Vagina (tissue), 2 donors: ENCODE results near the gene PPP4C. TPM values are rescaled to one million over a fixed set of nuclear protein-coding genes. Genes with fewer than 3 reads are reported as not detected.

ENCODE experiments used
- DNase-seq, 2 donors: peaks; one replicate each; pipeline ENCODE4 v3.0.0-alpha.2; 2017; ENCODE audit errors: extremely low spot score in 2 of 2
- H3K27ac ChIP-seq: fragments of 200-600 bp; sonication (generic); one replicate; pipeline ENCODE4 v1.5.1; 2019
- H3K27me3 ChIP-seq: fragments of 200-600 bp; sonication (generic); one replicate; pipeline ENCODE4 v1.5.1; 2019
- H3K36me3 ChIP-seq, 2 donors: fragments of 200-600 bp; sonication (generic); one replicate each; pipeline ENCODE4 v1.5.1; 2017 to 2019
- H3K4me1 ChIP-seq: fragments of 200-600 bp; sonication (generic); one replicate; pipeline ENCODE4 v1.5.1; 2019
- H3K4me3 ChIP-seq, 2 donors: fragments of 200-600 bp; sonication (generic); 1 replicate in 1 of 2; 2 replicates in 1 of 2; pipeline ENCODE4 v1.5.1; 2016 to 2019
- H3K9me3 ChIP-seq: fragments of 200-600 bp; sonication (generic); one replicate; pipeline ENCODE4 v1.5.1; 2019
- CTCF ChIP-seq, 3 experiments: fragments of 450-650 bp in 2 of 3; fragments of 200-600 bp in 1 of 3; sonication (generic) in 1 of 3; IDR thresholded peaks; one replicate each; pipeline ENCODE4 v1.5.1; 2017 to 2019; ENCODE audit warnings: antibody characterized with exemption in 3 of 3, mild to moderate bottlenecking in 2 of 3, moderate library complexity in 2 of 3
- POLR2A ChIP-seq, 2 donors: fragments of 450-650 bp; IDR thresholded peaks; one replicate each; pipeline ENCODE4 v1.6.1; 2017; ENCODE audit warnings: antibody characterized with exemption in 2 of 2, mild to moderate bottlenecking in 2 of 2, moderate library complexity in 2 of 2
- POLR2AphosphoS5 ChIP-seq, 2 donors: sonication (generic); formaldehyde crosslinking; IDR thresholded peaks; one replicate each; pipeline ENCODE4 v1.9.0; 2017; ENCODE audit warnings: antibody characterized with exemption in 2 of 2, mild to moderate bottlenecking in 2 of 2, low read depth in 1 of 2; ENCODE audit not compliant: insufficient read depth in 1 of 2
- intact Hi-C: fragments of 100-400 bp; cut with DNase I; formaldehyde crosslinking; loops from one replicate; pipeline ENCODE4 v1.15.1; 2023
- total RNA-seq: library from RNA; depleted of rRNA; stranded (reverse); fragments of >200 nt; gene quantifications from one replicate; pipeline ENCODE4 v1.2.3, GENCODE V29; 2016

The PPP4C gene
- total RNA-seq, 1 donor from 2014 or later, result 60.4 TPM

GRCh38 chr16:30067584-30067916 is 8.2 kb upstream of the PPP4C start:
- Histone ChIP-seq H3K36me3 (peaks cover 0 to 55% of the 10 kb centered on the region in 2 donors), H3K4me3 (peak overlapping the region; percentile 80 to 100), H3K9me3 (no peaks in the 10 kb centered on the region), H3K27me3 (no peaks in the 10 kb centered on the region), H3K27ac (peak overlapping the region; percentile 99), H3K4me1 (peaks cover 62% of the 10 kb centered on the region)
- TF ChIP-seq POLR2AphosphoS5 (IDR thresholded peaks at IDR 0.05; ENCODE audit: insufficient read depth in 1 of 2, low read depth in 1 of 2), result no peak
- no peak for TF ChIP-seq POLR2A (IDR thresholded peaks at IDR 0.05)
- TF ChIP-seq CTCF (IDR thresholded peaks at IDR 0.05), result no peak
- no peak for DNase-seq
- intact Hi-C loops, result loop anchor here (5.0 to 10.0 kb wide), 2 partner anchors 255 to 337 kb away; partner anchors contain the start of genes PRRT2 and ZNF771

GRCh38 chr16:30068333-30068732 is 7.5 kb upstream of the PPP4C start:
- Histone ChIP-seq H3K4me3 (no peak overlapping the region), H3K9me3 (no peaks in the 10 kb centered on the region), H3K4me1 (peaks cover 56% of the 10 kb centered on the region), H3K36me3 (peaks cover 0 to 58% of the 10 kb centered on the region in 2 donors), H3K27me3 (no peaks in the 10 kb centered on the region), H3K27ac (peak overlapping the region; percentile 57)
- intact Hi-C loops, result loop anchor here (5.0 to 10.0 kb wide), 2 partner anchors 256 to 336 kb away; partner anchors contain the start of genes PRRT2 and ZNF771
- DNase-seq, result no peak
- TF ChIP-seq POLR2AphosphoS5 (IDR thresholded peaks at IDR 0.05; ENCODE audit: insufficient read depth in 1 of 2, low read depth in 1 of 2) (no peak), POLR2A (IDR thresholded peaks at IDR 0.05) (no peak), CTCF (IDR thresholded peaks at IDR 0.05) (no peak)

- peaks cover 50% of the 10 kb centered on the region for H3K4me1 ChIP-seq
- H3K36me3 ChIP-seq, result peaks cover 0 to 58% of the 10 kb centered on the region in 2 donors
- no peak overlapping the region for H3K4me3 ChIP-seq
- H3K27ac ChIP-seq, result peak overlapping the region; percentile 57
- H3K9me3 ChIP-seq, result no peaks in the 10 kb centered on the region
- no peaks in the 10 kb centered on the region for H3K27me3 ChIP-seq
- no peak for TF ChIP-seq POLR2AphosphoS5 (IDR thresholded peaks at IDR 0.05; ENCODE audit: insufficient read depth in 1 of 2, low read depth in 1 of 2)
- peak in 1 of 3 experiments; percentile 18 for TF ChIP-seq CTCF (IDR thresholded peaks at IDR 0.05)
- intact Hi-C loops, result loop anchor here (5.0 to 10.0 kb wide), 2 partner anchors 257 to 336 kb away; partner anchors contain the start of genes PRRT2 and ZNF771
- no peak for DNase-seq
Measured at GRCh38 chr16:30068750-30069610, 6.8 kb upstream of the PPP4C start.

GRCh38 chr16:30069611-30070462 is 6.0 kb upstream of the PPP4C start:
- Histone ChIP-seq H3K27me3 (no peaks in the 10 kb centered on the region), H3K4me3 (no peak overlapping the region), H3K9me3 (no peaks in the 10 kb centered on the region), H3K36me3 (peaks cover 0 to 58% of the 10 kb centered on the region in 2 donors), H3K4me1 (peaks cover 45% of the 10 kb centered on the region), H3K27ac (peak overlapping the region; percentile 57)
- no peak for DNase-seq
- TF ChIP-seq CTCF (IDR thresholded peaks at IDR 0.05) (no peak), POLR2AphosphoS5 (IDR thresholded peaks at IDR 0.05; ENCODE audit: insufficient read depth in 1 of 2, low read depth in 1 of 2) (peak in 1 of 2 donors; percentile 30), POLR2A (IDR thresholded peaks at IDR 0.05) (no peak)
- intact Hi-C loops, result loop anchor here (5.0 to 10.0 kb wide), 2 partner anchors 258 to 335 kb away; partner anchors contain the start of genes PRRT2 and ZNF771
